HepG2 (cell line): ENCODE results near the gene AXIN1. TPM values are rescaled to one million over a fixed set of nuclear protein-coding genes. Genes with fewer than 3 reads are reported as not detected.

Experiments
- HNF1B ChIP-seq: sonication (generic); formaldehyde crosslinking; IDR thresholded peaks from 2 replicates; pipeline ENCODE4 v1.5.1; 2020; ENCODE audit warnings: mild to moderate bottlenecking, moderate library complexity, missing genetic modification reagents
- JUNB ChIP-seq: sonication (generic); formaldehyde crosslinking; IDR thresholded peaks from 2 replicates; pipeline ENCODE4 v1.8.0; 2022; ENCODE audit warnings: missing genetic modification reagents, mild to moderate bottlenecking, borderline replicate concordance
- KIAA2018 ChIP-seq: sonication (generic); formaldehyde crosslinking; IDR thresholded peaks from 2 replicates; pipeline ENCODE4 v1.5.0; 2020; ENCODE audit warnings: mild to moderate bottlenecking, missing genetic modification reagents, borderline replicate concordance
- MLX ChIP-seq: IDR thresholded peaks from 2 replicates; pipeline ENCODE4 v1.6.1; 2016
- POLR2A ChIP-seq, 2 experiments: IDR thresholded peaks; 2 replicates each; pipeline ENCODE4 v1.6.1; 2011; ENCODE audit warnings: low read depth in 2 of 2, low read length in 2 of 2, mild to moderate bottlenecking in 1 of 2, moderate library complexity in 1 of 2; ENCODE audit not compliant: insufficient read depth in 1 of 2
- RFX1 ChIP-seq: fragments of 450-650 bp; IDR thresholded peaks from 2 replicates; pipeline ENCODE4 v1.6.1; 2017
- RFX3 ChIP-seq: IDR thresholded peaks from 2 replicates; pipeline ENCODE4 v1.6.1; 2016; ENCODE audit warnings: missing biosample characterization, missing genetic modification reagents
- ZBTB39 ChIP-seq: sonication (generic); formaldehyde crosslinking; IDR thresholded peaks from 2 replicates; pipeline ENCODE4 v1.5.0; 2020; ENCODE audit warnings: missing genetic modification reagents
- ZNF512B ChIP-seq: sonication (generic); formaldehyde crosslinking; IDR thresholded peaks from 2 replicates; pipeline ENCODE4 v1.5.1; 2020; ENCODE audit warnings: missing genetic modification reagents, mild to moderate bottlenecking, borderline replicate concordance
- ZNF543 ChIP-seq: sonication (generic); formaldehyde crosslinking; IDR thresholded peaks from 2 replicates; pipeline ENCODE4 v1.4.0; 2020; ENCODE audit warnings: mild to moderate bottlenecking, missing genetic modification reagents
- ZNF572 ChIP-seq: sonication (generic); formaldehyde crosslinking; IDR thresholded peaks from 2 replicates; pipeline ENCODE4 v1.5.1; 2020; ENCODE audit warnings: mild to moderate bottlenecking, missing genetic modification reagents
- ZSCAN29 ChIP-seq: sonication (generic); formaldehyde crosslinking; conservative IDR thresholded peaks from 2 replicates; pipeline ENCODE4 v1.4.0; 2020; ENCODE audit warnings: mild to moderate bottlenecking, missing genetic modification reagents
- polyA plus RNA-seq, 8 experiments: library from polyadenylated mRNA; depleted of rRNA in 3 of 8; stranded (reverse) in 7 of 8; unstranded in 1 of 8; fragments of >200 nt; fragmentation: Illumina TruSeq in 4 of 8; extraction: Trizol in 4 of 8; gene quantifications; 2 replicates each; pipeline versions ENCODE4 v1.2.1 to v1.2.3, GENCODE V29; 2011 to 2016; ENCODE audit warnings: low read depth in 4 of 8, missing spikeins in 1 of 8, mixed read lengths in 1 of 8; ENCODE audit not compliant: insufficient read depth in 1 of 8
- total RNA-seq, 5 experiments: library from RNA; depleted of rRNA; stranded (reverse); fragments of >200 nt; fragmentation: Illumina TruSeq; extraction: Trizol; gene quantifications; 2 replicates each; pipeline ENCODE4 v1.2.3, GENCODE V29; 2016; ENCODE audit warnings: low read depth in 1 of 5

Gene AXIN1
- total and polyA plus RNA-seq, 2 of the 13 experiments (the other 11 are each of a cell fraction or from before 2014, with no cell fraction given) = 24.0 to 26.0 TPM

- TF ChIP-seq HNF1B (CRISPR knock-in tag) (0 out of 2 replicates have a peak, but pooled peaks have one; percentile 26), KIAA2018 (CRISPR knock-in tag) (no peak), ZNF543 (no peak), ZNF512B (CRISPR knock-in tag) (0 out of 2 replicates have a peak, but pooled peaks have one; percentile 29), RFX1 (peak; percentile 63; the same call in 1 of the 2 replicates), ZSCAN29 (no peak), ZBTB39 (CRISPR knock-in tag) (0 out of 2 replicates have a peak, but pooled peaks have one; percentile 55), ZNF572 (CRISPR knock-in tag) (no peak), JUNB (CRISPR knock-in tag) (no peak), RFX3 (peak; percentile 55), MLX (no peak), POLR2A (IDR thresholded peaks at IDR 0.05; ENCODE audit: insufficient read depth in 1 of 2, low read depth in 2 of 2, low read length in 2 of 2) (peak in 1 of 2 experiments; percentile 29; a peak in 1 of 4 replicates)
Measured at GRCh38 chr16:363766-364490, 11.4 kb upstream of the AXIN1 start (continued).
